C4-2B (cell line): ENCODE results near the gene CHI3L1.

Source experiments
- ZFX ChIP-seq: fragments of 450-650 bp; IDR thresholded peaks from 2 replicates; pipeline ENCODE4 v1.6.1; 2017
- TF ChIP-seq, protein P1 (sequence below): fragments of 450-650 bp; conservative IDR thresholded peaks from 2 replicates; pipeline ENCODE4 v1.5.1; 2017; ENCODE audit warnings: mild to moderate bottlenecking

DNA sequence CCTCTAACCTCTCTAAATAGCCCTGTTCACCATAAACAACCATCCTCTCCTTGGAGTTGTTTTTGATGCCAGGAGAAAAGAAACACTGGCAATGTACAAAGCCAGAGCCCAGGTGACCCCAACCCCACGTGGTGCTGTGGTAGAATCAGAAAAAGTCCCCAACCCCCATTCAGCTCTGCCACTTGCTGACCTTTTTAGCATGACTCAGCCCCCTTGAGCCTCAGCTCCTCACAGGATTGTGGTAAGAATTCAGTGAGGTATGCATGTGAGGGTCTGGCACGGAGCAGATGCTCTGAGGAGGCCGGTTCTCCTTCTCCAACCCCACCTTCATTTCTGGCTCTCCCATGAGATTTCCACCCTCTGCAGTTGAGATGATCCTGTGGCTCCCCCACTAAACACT is 11.1 kb upstream of the CHI3L1 start:
- TF ChIP-seq, protein P1, sequence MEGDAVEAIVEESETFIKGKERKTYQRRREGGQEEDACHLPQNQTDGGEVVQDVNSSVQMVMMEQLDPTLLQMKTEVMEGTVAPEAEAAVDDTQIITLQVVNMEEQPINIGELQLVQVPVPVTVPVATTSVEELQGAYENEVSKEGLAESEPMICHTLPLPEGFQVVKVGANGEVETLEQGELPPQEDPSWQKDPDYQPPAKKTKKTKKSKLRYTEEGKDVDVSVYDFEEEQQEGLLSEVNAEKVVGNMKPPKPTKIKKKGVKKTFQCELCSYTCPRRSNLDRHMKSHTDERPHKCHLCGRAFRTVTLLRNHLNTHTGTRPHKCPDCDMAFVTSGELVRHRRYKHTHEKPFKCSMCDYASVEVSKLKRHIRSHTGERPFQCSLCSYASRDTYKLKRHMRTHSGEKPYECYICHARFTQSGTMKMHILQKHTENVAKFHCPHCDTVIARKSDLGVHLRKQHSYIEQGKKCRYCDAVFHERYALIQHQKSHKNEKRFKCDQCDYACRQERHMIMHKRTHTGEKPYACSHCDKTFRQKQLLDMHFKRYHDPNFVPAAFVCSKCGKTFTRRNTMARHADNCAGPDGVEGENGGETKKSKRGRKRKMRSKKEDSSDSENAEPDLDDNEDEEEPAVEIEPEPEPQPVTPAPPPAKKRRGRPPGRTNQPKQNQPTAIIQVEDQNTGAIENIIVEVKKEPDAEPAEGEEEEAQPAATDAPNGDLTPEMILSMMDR = no peak
- TF ChIP-seq ZFX = no peak
